ENCODE measurements around the gene GPANK1. TPM values are rescaled to one million over a fixed set of nuclear protein-coding genes. Genes with fewer than 3 reads are reported as not detected.

Gene GPANK1
- total RNA-seq, 1 donor from 2014 or later, result 9.1 TPM

DNA sequence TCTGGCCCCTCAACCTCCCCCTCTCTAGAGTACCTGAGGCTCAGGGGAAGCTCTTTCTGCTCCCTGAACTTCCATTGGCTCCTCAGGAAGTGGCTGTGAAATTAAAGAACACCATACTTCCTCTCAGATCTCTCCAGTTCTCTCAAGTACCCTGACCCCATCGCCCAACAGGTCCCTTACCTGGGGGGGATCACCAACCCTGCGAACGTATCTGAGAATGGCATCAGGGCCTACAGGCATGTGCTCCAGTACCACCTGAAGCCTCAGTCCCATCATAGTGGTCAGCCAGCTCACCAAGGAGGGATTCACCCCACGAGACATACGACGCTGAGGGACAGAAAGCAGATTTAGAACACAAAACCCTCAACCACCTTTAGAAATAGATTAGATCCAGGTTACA lies 24.2 kb downstream of the GPANK1 start:
- DNase-seq (ENCODE audit: low read depth), result no peak

GRCh38 chr6:31639449-31639861 lies 25.3 kb downstream of the GPANK1 start:
- DNase-seq (ENCODE audit: low read depth), result no peak

GRCh38 chr6:31639043-31639442 lies 25.8 kb downstream of the GPANK1 start:
- DNase-seq (ENCODE audit: low read depth), result no peak

- no peak for DNase-seq (ENCODE audit: low read depth)
Observed at GRCh38 chr6:31636698-31637596, 27.9 kb downstream of the GPANK1 start.

DNA sequence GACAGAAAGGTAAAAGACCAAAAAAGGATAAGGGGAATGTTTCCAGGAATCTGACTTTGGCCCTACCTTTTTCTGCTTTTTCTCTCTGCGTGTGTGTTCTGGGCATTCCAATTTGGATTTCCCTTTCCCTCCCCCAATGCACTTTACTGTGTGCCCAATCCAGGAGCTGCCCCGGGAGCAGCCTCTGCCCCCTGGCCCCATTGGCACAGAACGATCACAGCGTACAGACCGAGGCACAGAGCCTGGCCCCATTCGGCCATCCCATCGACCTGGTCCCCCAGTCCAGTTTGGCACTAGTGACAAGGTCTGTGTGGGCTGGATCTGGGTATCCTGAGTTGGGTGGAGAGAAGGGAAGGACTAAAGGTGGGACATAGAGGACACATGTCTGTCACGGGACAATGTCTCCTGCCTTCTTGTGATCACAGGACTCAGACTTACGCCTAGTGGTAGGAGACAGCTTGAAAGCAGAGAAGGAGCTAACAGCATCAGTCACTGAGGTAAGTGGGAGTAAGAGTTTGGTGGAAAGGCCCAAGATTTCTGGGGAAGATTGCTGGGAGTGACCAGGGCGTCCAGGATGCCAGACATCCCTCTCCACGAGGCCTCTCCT lies 29.7 kb downstream of the GPANK1 start:
- DNase-seq (ENCODE audit: low read depth), result no peak

DNA sequence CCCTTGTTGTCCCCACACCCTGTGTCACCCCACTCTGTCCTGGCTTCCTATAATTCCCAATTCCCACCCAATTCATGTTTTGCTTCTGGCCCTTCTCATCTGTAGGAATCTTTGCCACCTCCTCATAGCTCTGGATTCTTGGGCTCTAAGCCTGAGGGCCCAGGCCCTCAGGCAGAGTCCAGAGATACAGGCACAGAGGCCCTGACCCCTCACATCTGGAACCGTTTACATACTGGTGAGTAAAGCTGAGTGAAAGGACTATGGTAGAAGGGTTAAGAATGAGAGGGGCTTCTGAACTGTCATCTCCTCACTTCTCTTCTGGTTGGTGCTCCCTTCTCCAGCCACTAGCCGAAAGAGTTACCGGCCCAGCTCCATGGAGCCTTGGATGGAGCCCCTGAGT lies 30.7 kb downstream of the GPANK1 start:
- no peak for DNase-seq (ENCODE audit: low read depth)

DNA sequence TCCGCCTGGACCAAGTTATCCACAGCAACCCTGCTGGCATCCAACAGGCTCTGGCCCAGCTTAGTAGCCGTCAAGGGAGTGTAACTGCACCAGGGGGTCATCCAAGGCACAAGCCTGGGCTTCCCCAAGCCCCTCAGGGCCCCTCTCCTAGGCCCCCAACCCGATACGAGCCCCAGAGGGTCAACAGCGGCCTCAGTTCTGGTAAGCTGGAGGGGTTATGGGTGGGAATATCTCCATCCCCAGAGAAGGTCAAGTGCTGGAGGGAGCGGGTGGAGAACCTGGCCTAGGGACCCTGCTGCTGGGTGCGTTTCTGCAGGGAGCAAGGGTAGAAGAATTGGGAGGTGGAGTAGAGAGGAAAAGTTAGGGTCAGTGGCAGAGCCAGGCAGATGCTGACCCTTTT lies 31.4 kb downstream of the GPANK1 start:
- no peak for DNase-seq (ENCODE audit: low read depth)

DNA sequence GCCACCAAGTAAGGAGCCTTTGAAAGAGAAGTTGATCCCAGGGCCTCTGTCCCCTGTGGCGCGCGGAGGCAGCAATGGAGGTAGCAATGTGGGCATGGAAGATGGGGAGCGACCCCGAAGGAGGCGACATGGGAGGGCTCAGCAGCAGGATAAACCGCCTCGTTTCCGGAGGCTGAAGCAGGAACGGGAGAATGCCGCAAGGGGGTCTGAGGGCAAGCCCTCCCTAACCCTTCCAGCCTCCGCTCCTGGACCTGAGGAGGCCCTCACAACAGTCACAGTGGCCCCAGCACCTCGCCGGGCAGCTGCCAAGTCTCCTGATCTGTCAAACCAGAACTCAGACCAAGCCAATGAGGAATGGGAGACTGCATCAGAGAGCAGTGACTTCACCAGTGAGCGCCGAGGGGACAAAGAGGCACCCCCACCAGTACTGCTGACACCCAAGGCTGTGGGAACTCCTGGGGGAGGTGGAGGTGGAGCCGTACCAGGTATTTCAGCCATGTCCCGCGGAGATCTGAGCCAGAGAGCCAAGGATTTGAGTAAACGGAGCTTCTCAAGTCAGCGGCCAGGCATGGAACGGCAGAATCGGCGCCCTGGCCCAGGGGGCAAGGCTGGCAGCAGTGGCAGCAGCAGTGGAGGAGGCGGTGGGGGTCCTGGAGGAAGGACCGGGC lies 32.4 kb downstream of the GPANK1 start:
- DNase-seq (ENCODE audit: low read depth), result no peak

GRCh38 chr6:31631681-31632278 lies 33.0 kb downstream of the GPANK1 start:
- DNase-seq (ENCODE audit: low read depth), result no peak

DNA sequence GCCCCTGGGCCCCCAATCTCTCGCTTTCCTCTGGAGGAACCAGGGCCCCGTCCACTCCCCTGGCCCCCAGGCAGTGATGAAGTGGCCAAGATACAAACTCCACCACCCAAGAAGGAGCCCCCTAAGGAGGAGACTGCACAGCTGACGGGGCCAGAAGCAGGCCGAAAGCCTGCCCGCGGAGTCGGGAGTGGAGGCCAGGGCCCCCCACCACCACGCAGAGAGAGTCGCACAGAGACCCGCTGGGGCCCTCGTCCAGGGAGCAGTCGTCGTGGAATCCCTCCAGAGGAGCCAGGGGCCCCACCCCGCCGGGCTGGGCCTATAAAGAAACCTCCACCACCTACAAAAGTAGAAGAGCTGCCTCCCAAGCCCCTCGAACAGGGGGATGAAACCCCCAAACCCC lies 33.6 kb downstream of the GPANK1 start:
- DNase-seq (ENCODE audit: low read depth), result no peak

DNA sequence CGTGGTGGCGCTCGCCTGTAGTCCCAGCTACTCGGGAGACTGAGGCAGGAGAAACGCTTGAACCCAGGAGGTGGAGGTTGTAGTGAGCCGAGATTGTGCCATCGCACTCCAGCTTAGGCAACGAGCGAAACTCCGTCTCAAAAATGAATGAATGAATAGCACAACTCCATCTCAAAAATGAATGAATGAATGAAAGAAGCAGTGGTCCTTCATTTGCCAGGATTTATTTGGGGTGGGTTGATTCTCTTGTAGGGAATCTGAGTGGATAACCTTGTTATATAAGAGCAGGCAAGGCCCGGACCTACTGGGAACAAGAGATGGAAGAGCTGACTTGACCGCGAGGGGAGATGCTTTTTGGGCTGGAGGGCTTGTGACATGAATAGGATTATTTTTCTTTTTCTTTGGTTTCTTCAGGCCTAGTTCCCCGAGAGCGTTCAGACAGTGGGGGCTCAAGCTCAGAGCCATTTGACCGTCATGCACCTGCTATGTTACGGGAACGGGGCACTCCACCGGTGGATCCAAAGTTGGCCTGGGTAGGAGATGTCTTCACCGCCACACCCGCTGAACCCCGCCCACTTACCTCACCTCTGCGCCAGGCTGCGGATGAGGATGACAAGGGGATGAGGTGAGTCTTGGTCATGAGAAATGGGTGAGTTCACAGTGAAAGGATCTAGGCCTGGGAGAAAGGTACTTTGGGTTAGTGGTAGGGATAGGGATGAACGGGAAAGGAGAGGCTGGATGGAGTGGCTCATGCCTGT lies 34.4 kb downstream of the GPANK1 start:
- DNase-seq (ENCODE audit: low read depth), result no peak

DNA sequence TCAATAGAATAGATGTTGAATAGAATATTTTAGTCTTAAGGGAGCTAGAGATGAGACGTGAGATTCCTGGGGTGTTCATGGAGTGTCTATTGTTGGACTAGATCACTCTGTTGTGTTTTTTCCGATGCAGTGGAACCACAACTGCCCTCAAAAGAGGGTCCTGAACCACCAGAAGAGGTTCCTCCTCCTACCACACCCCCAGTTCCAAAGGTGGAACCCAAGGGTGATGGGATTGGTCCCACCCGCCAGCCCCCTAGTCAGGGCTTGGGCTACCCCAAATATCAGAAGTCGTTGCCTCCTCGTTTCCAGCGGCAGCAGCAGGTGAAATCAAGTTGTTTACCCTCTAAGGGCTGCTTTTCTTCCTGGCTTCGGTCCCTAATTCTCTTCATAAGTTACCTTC lies 35.8 kb downstream of the GPANK1 start:
- DNase-seq (ENCODE audit: low read depth), result no peak

DNA sequence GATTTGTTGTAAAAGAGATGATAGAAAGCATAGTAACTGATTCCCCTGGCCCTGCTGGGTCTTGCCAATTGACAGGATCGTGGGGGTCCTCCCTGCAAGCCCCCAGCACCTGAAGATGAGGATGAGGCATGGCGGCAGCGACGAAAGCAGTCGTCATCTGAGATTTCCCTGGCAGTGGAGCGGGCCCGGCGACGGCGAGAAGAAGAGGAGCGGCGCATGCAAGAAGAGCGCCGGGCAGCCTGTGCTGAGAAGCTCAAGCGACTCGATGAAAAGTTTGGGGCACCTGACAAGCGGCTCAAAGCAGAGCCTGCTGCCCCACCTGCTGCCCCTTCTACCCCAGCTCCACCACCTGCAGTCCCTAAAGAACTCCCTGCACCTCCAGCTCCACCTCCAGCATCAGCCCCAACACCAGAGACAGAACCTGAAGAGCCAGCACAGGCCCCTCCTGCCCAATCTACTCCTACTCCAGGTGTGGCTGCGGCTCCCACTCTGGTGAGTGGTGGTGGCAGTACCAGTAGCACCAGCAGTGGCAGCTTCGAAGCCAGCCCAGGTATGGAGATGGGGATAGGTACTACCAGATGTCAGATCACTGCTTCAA lies 37.0 kb downstream of the GPANK1 start:
- DNase-seq (ENCODE audit: low read depth), result no peak

- no peak for DNase-seq (ENCODE audit: low read depth)
Observed at GRCh38 chr6:31626952-31627351, 37.8 kb downstream of the GPANK1 start.

GRCh38 chr6:31624070-31624469 lies 40.7 kb downstream of the GPANK1 start:
- DNase-seq (ENCODE audit: low read depth), result no peak

DNA sequence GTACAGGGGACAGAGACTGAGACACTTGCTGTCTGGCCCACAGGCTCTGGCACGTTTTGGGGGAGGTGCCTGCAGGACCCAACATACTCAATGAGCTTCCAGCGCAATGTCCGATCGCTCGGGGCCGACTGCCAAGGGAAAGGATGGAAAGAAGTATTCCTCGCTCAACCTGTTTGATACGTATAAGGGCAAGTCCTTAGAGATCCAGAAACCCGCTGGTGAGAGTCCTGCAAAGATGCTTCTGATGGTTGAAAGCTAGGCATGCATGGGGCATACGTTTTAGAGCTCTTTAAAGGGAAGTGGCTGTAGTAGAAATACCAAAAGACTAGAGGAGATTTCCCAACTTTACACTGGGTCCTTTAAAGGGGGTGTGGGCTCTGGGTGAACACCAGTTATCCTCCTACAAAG lies 42.1 kb downstream of the GPANK1 start:
- no peak for DNase-seq (ENCODE audit: low read depth)

DNA sequence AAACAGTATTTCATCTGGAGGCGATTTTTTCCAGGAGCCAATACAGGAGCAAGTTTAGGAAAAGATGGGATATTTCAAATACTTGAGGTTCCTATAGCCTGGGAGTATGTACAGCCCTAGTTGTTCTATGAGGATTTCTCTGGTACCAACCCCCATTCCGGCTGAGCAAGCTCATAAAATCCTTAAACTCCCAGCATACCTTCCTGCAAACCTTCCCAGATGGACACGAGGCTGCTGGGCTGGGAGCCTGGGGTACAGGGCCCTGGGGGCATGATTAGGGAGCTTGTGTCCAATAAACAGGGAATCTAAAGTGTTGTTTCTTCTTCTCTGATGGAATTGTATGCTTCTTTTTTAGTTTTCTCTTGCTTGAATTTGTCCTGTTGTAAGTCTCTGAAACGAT lies 42.8 kb downstream of the GPANK1 start:
- no peak for DNase-seq (ENCODE audit: low read depth)

DNA sequence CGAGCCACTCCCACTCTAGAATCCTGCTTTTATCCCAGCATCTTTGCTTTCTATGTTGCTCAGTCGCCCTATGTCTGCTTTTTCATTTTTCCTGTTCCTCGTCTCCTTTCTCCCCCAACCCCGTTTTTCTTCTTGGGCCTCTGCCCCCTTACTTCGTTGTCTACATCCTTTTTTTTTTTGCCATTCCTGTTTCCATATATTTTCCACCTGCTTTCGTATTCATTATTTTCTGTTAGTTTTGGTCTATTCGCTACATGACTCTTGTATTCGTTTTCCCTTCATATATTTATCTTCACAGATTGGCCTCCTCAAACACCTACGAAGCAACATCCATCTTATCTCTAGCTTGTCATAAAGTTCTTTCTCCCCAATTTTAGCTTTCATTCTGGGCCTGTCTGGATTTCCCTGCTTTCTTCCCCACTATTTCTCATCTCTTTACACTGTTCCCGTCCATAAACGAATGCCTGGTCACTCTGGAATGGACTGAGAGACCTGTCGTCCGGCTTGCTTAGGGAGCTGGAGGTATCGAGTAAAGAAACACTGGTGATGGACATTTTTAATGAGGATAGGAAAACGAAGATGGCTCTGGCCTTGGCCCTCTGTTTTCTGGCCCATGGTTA lies 43.4 kb downstream of the GPANK1 start:
- no peak for DNase-seq (ENCODE audit: low read depth)

GRCh38 chr6:31620586-31621319 lies 44.0 kb downstream of the GPANK1 start, which contains the start of gene PRRC2A:
Gene PRRC2A (plus strand): TSS chr6:31620715. CDS start chr6:31622790, 2,075 bp downstream.
- DNase-seq (ENCODE audit: low read depth), result no peak

Data from renal cortical epithelial cell (primary cell).